Amniotic stem cell (primary cell): ENCODE data around the gene TRAF3IP1.
"Not testable (repeated sequence)": the region's sequence is repeated elsewhere in the genome, so short reads cannot be mapped to it uniquely, and the experiment has no call there.

Source experiments
- DNase-seq: peaks from one replicate; lab custom pipeline; 2025; lab: John Stamatoyannopoulos, UW

TRAF3IP1 gene

GRCh38 chr2:238313289-238313990 is 6.9 kb upstream of the TRAF3IP1 start:
- DNase-seq = no peak

DNA sequence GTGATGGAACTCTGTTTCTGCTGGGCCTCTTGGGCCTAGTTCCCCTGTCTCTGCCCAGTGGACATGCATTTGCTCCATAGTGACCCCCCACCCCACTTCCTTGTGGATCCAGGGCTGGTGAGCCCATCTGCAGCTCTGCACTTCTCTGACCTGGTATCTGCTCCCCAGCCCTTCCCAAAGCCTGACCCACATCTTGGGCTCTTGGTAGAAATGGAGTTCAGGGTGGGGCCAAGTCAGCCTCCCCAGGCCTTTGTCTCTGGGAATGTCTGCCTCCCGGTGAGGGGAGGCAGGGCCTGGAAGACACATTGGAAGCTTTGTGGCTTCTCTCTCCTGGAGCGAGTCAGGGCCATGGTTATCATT is 6.3 kb upstream of the TRAF3IP1 start:
- no peak for DNase-seq

DNA sequence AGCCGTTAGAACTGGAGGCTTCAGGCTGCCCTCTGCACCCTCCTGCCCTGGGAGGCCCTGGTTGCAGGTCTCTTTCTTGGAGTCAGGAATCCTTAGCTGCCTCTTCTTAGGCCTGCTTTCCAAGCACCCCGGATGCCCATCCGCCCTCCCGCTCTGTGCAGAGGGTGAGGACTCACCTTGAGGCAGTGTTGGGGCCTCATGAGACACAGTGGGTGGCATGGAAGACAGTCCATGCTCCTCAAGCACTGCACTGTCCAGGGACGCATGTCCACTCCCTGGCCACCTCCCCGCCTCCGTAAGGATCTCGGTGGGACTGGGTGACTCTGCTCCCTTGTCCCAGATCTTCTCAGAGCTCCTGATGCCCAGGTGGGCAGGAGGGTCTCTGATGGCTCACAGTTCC is 5.7 kb upstream of the TRAF3IP1 start:
- DNase-seq = no peak

GRCh38 chr2:238315031-238315595 is 5.2 kb upstream of the TRAF3IP1 start:
- DNase-seq = no peak

- DNase-seq = peak; percentile 3
Measured at GRCh38 chr2:238320648-238321281, 447 bp downstream of the TRAF3IP1 start.

- DNase-seq = no peak
Measured at GRCh38 chr2:238321467-238321866, 1.1 kb downstream of the TRAF3IP1 start.

DNA sequence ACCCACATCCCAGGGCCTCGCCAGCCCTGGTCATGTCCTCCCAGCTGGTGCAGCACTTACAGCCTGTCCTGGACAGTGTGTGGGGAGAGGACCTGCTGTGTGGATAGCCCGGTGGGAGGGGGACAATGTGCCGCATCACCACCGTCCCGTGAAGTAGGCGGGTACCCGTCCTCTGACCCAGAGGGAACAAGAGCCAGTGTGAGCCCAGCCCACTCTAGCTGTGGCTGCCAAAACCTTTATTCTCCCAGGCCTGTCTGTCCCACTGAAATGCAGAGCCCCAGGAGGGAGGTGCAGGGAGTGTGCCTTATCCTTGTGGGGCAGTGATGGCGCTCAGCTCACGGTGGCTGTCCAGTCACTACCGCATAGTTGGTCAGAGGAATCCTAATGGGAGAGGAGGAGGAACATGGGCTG is 1.7 kb downstream of the TRAF3IP1 start:
- no peak for DNase-seq

GRCh38 chr2:238324248-238324647 is 3.9 kb downstream of the TRAF3IP1 start:
- DNase-seq = not testable (repeated sequence)

DNA sequence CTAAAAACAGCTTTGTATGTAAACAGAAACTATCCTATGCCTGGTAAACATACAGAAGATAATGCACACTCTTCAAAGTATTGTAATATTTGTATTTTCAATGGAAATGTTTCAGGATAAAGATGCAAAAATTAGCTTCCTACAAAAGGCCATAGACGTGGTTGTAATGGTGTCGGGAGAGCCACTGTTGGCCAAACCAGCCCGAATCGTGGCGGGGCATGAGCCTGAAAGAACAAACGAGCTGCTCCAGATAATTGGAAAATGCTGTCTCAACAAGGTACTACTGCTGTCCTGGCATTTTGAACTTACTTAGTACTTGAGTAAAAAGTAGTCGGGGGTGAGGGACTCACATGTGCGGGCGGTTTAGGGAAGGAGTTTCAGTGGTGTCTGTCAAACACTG is 5.4 kb downstream of the TRAF3IP1 start:
- DNase-seq = no peak

GRCh38 chr2:238326801-238327365 is 6.6 kb downstream of the TRAF3IP1 start:
- DNase-seq = no peak

GRCh38 chr2:238327751-238328150 is 7.4 kb downstream of the TRAF3IP1 start:
- DNase-seq = no peak

DNA sequence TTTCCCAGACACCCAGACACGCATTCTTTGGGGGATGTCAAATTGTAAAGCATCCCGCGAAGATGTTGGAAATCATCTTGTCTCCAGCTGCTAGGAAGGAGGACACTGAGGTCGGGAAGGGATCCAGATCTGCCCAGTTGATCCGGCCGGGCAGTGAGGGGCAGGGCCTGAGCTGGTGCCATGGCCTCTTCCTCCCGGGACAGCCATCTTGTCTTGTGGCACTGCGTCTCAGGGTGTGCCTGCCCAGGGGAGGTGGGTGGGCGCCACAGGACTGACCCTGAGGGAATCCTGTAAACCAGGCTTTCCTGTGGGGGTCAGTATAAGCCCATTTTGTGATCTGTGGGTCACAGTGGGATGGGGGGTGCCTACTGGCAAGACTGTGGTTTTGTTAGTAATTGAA is 10.1 kb downstream of the TRAF3IP1 start:
- DNase-seq = no peak

GRCh38 chr2:238331916-238332315 is 11.6 kb downstream of the TRAF3IP1 start:
- DNase-seq = no peak

GRCh38 chr2:238334885-238335284 is 14.6 kb downstream of the TRAF3IP1 start:
- DNase-seq = no peak

DNA sequence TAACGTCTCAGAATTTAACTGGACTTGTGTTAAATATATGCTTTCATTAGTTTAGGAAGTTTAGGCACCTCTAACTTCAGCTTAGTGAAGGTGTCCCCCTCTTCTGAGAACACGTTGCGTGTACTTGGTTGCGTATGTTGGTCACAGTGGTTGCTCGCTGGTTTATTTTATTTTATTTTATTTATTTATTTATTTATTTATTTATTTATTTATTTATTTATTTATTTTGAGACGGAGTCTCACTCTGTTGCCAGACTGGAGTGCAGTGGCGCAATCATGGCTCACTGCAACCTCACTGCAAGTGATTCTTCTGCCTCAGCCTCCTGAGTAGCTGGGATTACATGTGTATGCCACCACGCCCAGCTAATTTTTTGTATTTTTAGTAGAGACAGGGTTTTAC is 15.3 kb downstream of the TRAF3IP1 start:
- DNase-seq = not testable (repeated sequence)

DNA sequence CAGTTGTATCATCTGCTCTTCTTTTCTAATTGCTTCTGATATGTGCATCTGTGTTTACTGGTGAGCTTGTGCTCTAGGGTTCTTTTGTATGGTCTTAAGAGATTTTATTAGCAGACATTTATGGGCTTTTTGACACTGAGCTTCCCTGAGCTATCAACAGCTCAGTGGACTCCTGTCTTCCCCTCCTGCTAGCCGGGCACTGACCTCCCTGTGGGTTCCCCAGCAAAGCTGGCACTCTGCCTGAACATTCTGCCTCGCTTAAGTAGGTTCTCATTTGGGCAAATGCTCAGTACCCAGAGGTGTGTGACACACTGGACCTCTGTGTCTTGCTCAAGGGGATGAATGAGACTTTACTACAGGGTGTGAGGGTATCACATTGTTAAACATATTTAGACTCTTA is 15.8 kb downstream of the TRAF3IP1 start:
- DNase-seq = no peak

GRCh38 chr2:238336793-238337444 is 16.6 kb downstream of the TRAF3IP1 start:
- DNase-seq = no peak

GRCh38 chr2:238337846-238338245 is 17.5 kb downstream of the TRAF3IP1 start:
- no peak for DNase-seq

DNA sequence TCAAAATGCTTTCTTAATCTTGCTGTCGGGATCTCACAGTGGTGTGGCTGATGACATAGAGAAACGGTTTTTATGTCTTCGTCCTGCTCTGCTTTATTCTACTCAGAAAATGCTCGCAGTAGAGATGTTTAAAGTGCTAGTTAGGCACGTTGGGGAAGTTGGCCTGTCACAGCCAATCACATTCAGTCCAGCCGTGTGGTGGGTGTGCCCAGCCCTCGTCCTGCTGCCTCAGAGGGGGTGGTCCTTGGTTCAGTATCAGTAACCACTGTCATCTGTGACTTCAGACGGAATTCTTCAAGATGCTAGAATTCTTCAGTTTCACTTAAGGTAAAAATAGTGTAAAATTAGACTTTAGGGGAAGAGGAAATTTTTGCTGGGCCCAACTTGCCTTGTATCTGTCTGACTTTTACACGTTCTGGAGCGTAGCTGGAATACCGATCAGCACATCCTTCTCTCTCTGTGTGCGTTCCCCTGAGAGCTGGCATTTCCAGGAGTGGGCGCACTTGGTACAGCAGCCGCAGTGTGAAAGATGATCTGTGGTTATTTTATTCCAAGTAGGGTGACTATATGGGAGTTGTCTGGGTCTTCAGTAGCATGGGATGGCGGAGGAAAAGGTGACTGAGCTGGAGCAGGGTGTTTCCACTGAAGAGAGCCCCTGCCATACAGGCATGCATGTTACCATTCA is 18.5 kb downstream of the TRAF3IP1 start:
- no peak for DNase-seq

GRCh38 chr2:238339395-238339780 is 19.1 kb downstream of the TRAF3IP1 start:
- DNase-seq = no peak

DNA sequence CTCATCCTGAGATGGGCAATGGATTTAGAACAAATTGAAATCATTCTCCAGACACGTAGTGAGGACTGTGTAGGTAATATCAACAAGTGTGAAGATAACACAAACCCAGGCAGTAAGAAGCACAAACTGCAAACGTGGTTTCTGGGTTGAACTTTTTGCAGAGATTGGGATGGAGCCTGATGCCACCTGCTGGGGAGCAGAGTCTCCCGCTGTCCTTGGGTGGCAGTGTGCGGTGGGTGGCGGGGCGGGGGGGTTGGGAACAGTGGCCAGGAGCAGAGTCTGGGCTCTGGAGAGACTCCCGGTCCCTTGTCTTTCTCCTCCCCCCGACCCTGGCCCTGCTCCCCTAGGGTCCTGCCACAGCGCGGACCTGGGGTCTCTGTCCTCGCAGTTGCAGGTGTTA is 19.5 kb downstream of the TRAF3IP1 start:
- DNase-seq = no peak

GRCh38 chr2:238341536-238341935 is 21.2 kb downstream of the TRAF3IP1 start:
- DNase-seq = no peak
